Endothelial cell of umbilical vein (primary cell): Measurements from ENCODE around the gene TBC1D4. TPM values are rescaled to one million over a fixed set of nuclear protein-coding genes. Genes with fewer than 3 reads are reported as not detected.

Source experiments
- BruUV-seq: library from RNA; stranded (reverse); fragments of 400-500 nt; replicated peaks from 2 replicates; lab custom pipeline; 2021; lab: Mats Ljungman, UMichigan
- CTCF ChIA-PET: fragments of 300-600, 350-600 bp; sonication (Branson Sonifier 250); formaldehyde crosslinking; loops from one replicate; lab custom pipeline; 2021; ENCODE audit warnings: antibody characterized with exemption, inconsistent platforms; lab: Charles Lee
- POLR2A ChIA-PET: fragments of 300-600, 350-600 bp; sonication (Branson Sonifier 250); formaldehyde crosslinking; loops from one replicate; lab custom pipeline; 2021; ENCODE audit warnings: antibody characterized with exemption, inconsistent platforms; lab: Charles Lee
- DNase-seq: peaks from one replicate; pipeline ENCODE4 v3.0.0-alpha.2; 2011; ENCODE audit warnings: low read depth, low spot score
- FAIRE-seq: peaks from 2 replicates; lab custom pipeline; 2011; peaks lifted over from hg19 to GRCh38; lab: Jason Lieb, UNC
- H2AFZ ChIP-seq: 2 replicates; pipeline ENCODE4 v1.6.0; 2012; ENCODE audit warnings: low read depth, low read length, control low read depth, inconsistent platforms
- H3K27ac ChIP-seq: 2 replicates; pipeline ENCODE4 v1.5.1; 2011; ENCODE audit warnings: low read depth, mild to moderate bottlenecking, control low read depth, low read length, moderate library complexity; ENCODE audit not compliant: insufficient read depth
- H3K27me3 ChIP-seq, 2 experiments: 2 replicates each; pipeline versions ENCODE4 v1.6.0 to v1.6.1; 2011; ENCODE audit warnings: low read length in 2 of 2, mixed read lengths in 1 of 2; ENCODE audit not compliant: control insufficient read depth in 2 of 2, insufficient read depth in 2 of 2
- H3K36me3 ChIP-seq, 2 experiments: 2 replicates in 1 of 2; 3 replicates in 1 of 2; pipeline ENCODE4 v1.5.1; 2011; ENCODE audit warnings: low read length in 2 of 2, mild to moderate bottlenecking in 1 of 2, moderate library complexity in 1 of 2; ENCODE audit not compliant: control insufficient read depth in 2 of 2, insufficient read depth in 2 of 2; ENCODE audit errors: extremely low read depth in 1 of 2
- H3K4me1 ChIP-seq: 3 replicates; pipeline ENCODE4 v1.5.1; 2011; ENCODE audit warnings: mild to moderate bottlenecking, low read length; ENCODE audit not compliant: control insufficient read depth, insufficient read depth; ENCODE audit errors: extremely low read depth
- H3K4me2 ChIP-seq: 2 replicates; pipeline ENCODE4 v1.6.1; 2011; ENCODE audit warnings: low read length, control low read depth, mixed read lengths; ENCODE audit not compliant: insufficient read depth
- H3K4me3 ChIP-seq, 3 experiments: fragments of 200-600 bp in 1 of 3; sonication (generic), shearing (Covaris generic) in 1 of 3; replicated peaks in 1 of 3; 2 replicates each; pipeline ENCODE4 v1.5.1; 2011 to 2016; ENCODE audit warnings: control low read depth in 3 of 3, low read length in 3 of 3, mild to moderate bottlenecking in 2 of 3, inconsistent platforms in 1 of 3, low read depth in 1 of 3, moderate library complexity in 1 of 3; ENCODE audit not compliant: insufficient read depth in 1 of 3
- H3K79me2 ChIP-seq: 2 replicates; pipeline ENCODE4 v1.6.0; 2012; ENCODE audit warnings: low read length, inconsistent platforms; ENCODE audit not compliant: control insufficient read depth, insufficient read depth
- H3K9ac ChIP-seq: replicated peaks from 2 replicates; pipeline ENCODE3; 2011; ENCODE audit warnings: low read length, control low read depth; ENCODE audit not compliant: insufficient read depth; ENCODE audit errors: extremely low read depth
- H3K9me1 ChIP-seq: replicated peaks from 3 replicates; pipeline ENCODE4 v1.6.0; 2011; ENCODE audit warnings: mild to moderate bottlenecking, low read length; ENCODE audit not compliant: control insufficient read depth, insufficient read depth; ENCODE audit errors: extremely low read depth
- H3K9me3 ChIP-seq: replicated peaks from 2 replicates; pipeline ENCODE4 v1.5.1; 2012; ENCODE audit warnings: low read length, inconsistent platforms; ENCODE audit not compliant: control insufficient read depth, insufficient read depth
- H4K20me1 ChIP-seq: replicated peaks from 2 replicates; pipeline ENCODE3; 2011; ENCODE audit warnings: mild to moderate bottlenecking, low read length; ENCODE audit not compliant: control insufficient read depth, insufficient read depth; ENCODE audit errors: extremely low read depth
- CTCF ChIP-seq, 2 donors: IDR thresholded peaks; 1 replicate in 1 of 2; 2 replicates in 1 of 2; pipeline ENCODE4 v1.5.1; 2011; ENCODE audit warnings: low read length in 2 of 2, mild to moderate bottlenecking in 2 of 2, moderate library complexity in 2 of 2, control low read depth in 1 of 2, inconsistent platforms in 1 of 2, low read depth in 1 of 2; ENCODE audit not compliant: insufficient read depth in 1 of 2; ENCODE audit errors: extremely low read depth in 1 of 2
- EZH2 ChIP-seq: IDR thresholded peaks from 2 replicates; pipeline ENCODE4 v1.6.1; 2012; ENCODE audit warnings: borderline replicate concordance, low read depth, mild to moderate bottlenecking, moderate library complexity, low read length, inconsistent platforms; ENCODE audit not compliant: severe bottlenecking
- FOS ChIP-seq: IDR thresholded peaks from 2 replicates; pipeline ENCODE4 v1.6.1; 2011; ENCODE audit warnings: mild to moderate bottlenecking, low read length, moderate library complexity, borderline replicate concordance; ENCODE audit not compliant: insufficient read depth
- GATA2 ChIP-seq: IDR thresholded peaks from 2 replicates; pipeline ENCODE4 v1.7.0; 2011; ENCODE audit warnings: low read depth, mild to moderate bottlenecking, moderate library complexity, mixed read lengths, low read length; ENCODE audit not compliant: insufficient read length, insufficient read depth
- JUN ChIP-seq: IDR thresholded peaks from 2 replicates; pipeline ENCODE4 v1.6.1; 2011; ENCODE audit warnings: borderline replicate concordance, low read depth; ENCODE audit not compliant: insufficient read length, insufficient read depth
- MAX ChIP-seq: IDR thresholded peaks from 2 replicates; pipeline ENCODE4 v1.6.1; 2011; ENCODE audit not compliant: insufficient read depth, insufficient read length
- MYC ChIP-seq: IDR thresholded peaks from one replicate; pipeline ENCODE4 v1.6.1; 2011; ENCODE audit warnings: mild to moderate bottlenecking, low read depth, low read length
- POLR2A ChIP-seq: IDR thresholded peaks from 2 replicates; pipeline ENCODE4 v1.6.1; 2012; ENCODE audit warnings: low read depth, mild to moderate bottlenecking, control low read depth, low read length
- POLR2AphosphoS5 ChIP-seq: IDR thresholded peaks from 2 replicates; pipeline ENCODE4 v1.6.1; 2012; ENCODE audit warnings: low read depth, mild to moderate bottlenecking, control low read depth, low read length, moderate library complexity; ENCODE audit not compliant: insufficient read depth
- dilution Hi-C: fragments of 300-500 bp; cut with MboI; formaldehyde crosslinking; loops from one replicate; pipeline ENCODE4 v1.15.0; 2019; ENCODE audit warnings: low sequenced_read_pairs; ENCODE audit not compliant: extremely low pct_ligation_motif_present
- intact Hi-C: fragments of 100-400 bp; cut with micrococcal nuclease; formaldehyde crosslinking; loops from one replicate; pipeline ENCODE4 v1.10.0; 2022
- polyA plus RNA-seq, 4 experiments: library from polyadenylated mRNA; depleted of rRNA in 3 of 4; stranded (reverse) in 3 of 4; unstranded in 1 of 4; fragments of >200 nt; gene quantifications; 2 replicates each; pipeline versions ENCODE4 v1.2.1 to v1.2.3, GENCODE V29; 2011 to 2012; ENCODE audit warnings: missing spikeins in 1 of 4
- total RNA-seq: library from RNA; stranded (reverse); gene quantifications from 2 replicates; pipeline ENCODE4 v1.2.3, GENCODE V29; 2021

The TBC1D4 gene
- total and polyA plus RNA-seq, 2 donors (not counting 3 experiments of a cell fraction or from before 2014, with no cell fraction given): 58.3 to 81.0 TPM

- no peaks in the 10 kb centered on the region for H3K79me2 ChIP-seq
- FAIRE-seq: no peak
- dilution Hi-C loops: no loop called here
These were observed 9.4 kb upstream of the TBC1D4 start for GRCh38 chr13:75491376-75491775.

More at GRCh38 chr13:75491376-75491775, 9.4 kb upstream of the TBC1D4 start:
- H3K9me3 ChIP-seq: no peaks in the 10 kb centered on the region
- no peak overlapping the region for H3K4me2 ChIP-seq
- no TSS peak for BruUV-seq
- DNase-seq: no peak
- no peak overlapping the region for H3K4me3 ChIP-seq
- H3K9ac ChIP-seq: no peak overlapping the region
- CTCF ChIA-PET: interaction anchor here (1.2 kb wide), 1 partner anchor 9 kb away, joined by 10 read pairs; the partner anchor contains the start of gene TBC1D4
- TF ChIP-seq FOS (no peak), EZH2 (no peak), MYC (no peak), GATA2 (no peak), MAX (no peak), POLR2A (no peak), CTCF (IDR thresholded peaks at IDR 0.05; ENCODE audit: extremely low read depth in 1 of 2, insufficient read depth in 1 of 2, low read depth in 1 of 2, low read length in 2 of 2) (no peak), JUN (no peak), POLR2AphosphoS5 (no peak)
- H4K20me1 ChIP-seq: no peaks in the 10 kb centered on the region
- intact Hi-C loops: no loop called here
- H2AFZ ChIP-seq: no peak overlapping the region
- no peaks in the 10 kb centered on the region for H3K9me1 ChIP-seq
- peaks cover 9 to 10% of the 10 kb centered on the region in 2 experiments for H3K27me3 ChIP-seq
- no peak overlapping the region for H3K27ac ChIP-seq
- H3K36me3 ChIP-seq: no peaks in the 10 kb centered on the region
- no peaks in the 10 kb centered on the region for H3K4me1 ChIP-seq
- POLR2A ChIA-PET: no interaction called here
